AG09319 (cell line): ENCODE results near the gene MYL6B.
A peak's percentile ranks its signal among the peaks of the same experiment; 100 is the strongest.

Source experiments
- DNase-seq: peaks from one replicate; pipeline ENCODE4 v3.0.0-alpha.2; 2010; ENCODE audit warnings: low read depth; ENCODE audit errors: extremely low read depth
- CTCF ChIP-seq: IDR thresholded peaks from 2 replicates; pipeline ENCODE4 v1.5.1; 2011; ENCODE audit warnings: low read depth, mild to moderate bottlenecking, inconsistent platforms, low read length, moderate library complexity

MYL6B gene

DNA sequence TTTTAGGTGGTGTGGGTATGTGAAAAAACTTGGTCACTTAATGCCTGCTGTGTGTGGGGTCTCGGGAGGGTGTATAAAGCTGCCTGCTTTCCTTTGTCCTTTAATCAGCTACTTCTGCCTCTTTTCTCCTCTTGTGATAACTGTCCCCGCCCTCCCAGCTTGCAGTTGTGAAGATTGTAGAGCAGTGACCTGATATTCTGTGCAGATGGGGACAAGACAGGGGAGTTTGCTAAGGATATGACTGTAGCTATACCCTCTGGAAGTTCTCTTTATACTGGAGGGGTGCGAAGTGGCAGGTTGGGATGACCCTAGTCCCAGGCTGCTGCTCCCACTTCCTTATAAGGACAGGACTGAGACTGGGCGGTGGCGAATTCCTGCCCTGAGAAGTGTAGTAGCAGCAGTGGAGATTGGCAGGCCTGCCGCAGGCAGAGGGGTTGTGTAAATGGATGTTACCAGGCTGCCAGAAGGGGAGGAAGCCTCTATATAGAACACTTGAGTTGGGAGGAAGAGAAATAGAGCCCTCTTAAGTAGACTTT, 6.6 kb downstream of the MYL6B start:
- TF ChIP-seq CTCF = no peak
- DNase-seq = peak; percentile 76

- no peak for TF ChIP-seq CTCF
- DNase-seq = no peak
Measured at GRCh38 chr12:56159482-56160192, 7.2 kb downstream of the MYL6B start.

- no peak for TF ChIP-seq CTCF
- no peak for DNase-seq
Measured at GRCh38 chr12:56160193-56160763, 7.9 kb downstream of the MYL6B start.

DNA sequence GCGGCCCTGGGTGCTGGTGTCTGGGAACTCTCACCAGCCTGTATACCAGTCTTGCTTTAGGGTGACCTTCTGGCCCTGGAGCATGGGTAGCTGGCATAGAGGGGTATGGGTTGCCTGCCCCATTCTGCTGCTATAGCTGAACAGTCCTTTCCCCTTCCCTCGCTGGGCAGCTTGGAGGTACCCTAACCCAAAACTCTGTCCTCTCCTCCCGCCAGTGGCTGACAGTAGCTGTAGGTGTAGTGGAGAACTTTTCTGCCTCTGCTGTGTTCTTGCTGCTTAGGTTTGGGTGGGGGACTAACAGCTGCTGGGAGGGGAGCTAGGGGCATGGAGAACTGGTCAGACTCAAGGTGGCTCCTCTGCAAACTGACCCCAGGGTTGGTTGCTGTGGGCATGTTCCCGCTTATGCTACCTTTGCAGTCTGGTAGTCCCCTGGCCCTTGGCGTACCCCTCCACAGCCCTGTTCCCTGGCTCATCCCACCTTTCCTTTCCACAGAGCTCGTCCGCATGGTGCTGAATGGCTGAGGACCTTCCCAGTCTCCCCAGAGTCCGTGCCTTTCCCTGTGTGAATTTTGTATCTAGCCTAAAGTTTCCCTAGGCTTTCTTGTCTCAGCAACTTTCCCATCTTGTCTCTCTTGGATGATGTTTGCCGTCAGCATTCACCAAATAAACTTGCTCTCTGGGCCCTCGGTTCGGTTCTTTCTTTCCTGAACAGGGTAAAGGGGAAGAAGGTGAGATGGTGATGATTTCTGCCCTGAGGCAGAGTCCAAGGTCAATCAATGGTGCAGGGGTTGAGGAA, 8.7 kb downstream of the MYL6B start:
- TF ChIP-seq CTCF = no peak
- no peak for DNase-seq

GRCh38 chr12:56161690-56162351, 9.4 kb downstream of the MYL6B start:
- no peak for TF ChIP-seq CTCF
- DNase-seq = no peak

DNA sequence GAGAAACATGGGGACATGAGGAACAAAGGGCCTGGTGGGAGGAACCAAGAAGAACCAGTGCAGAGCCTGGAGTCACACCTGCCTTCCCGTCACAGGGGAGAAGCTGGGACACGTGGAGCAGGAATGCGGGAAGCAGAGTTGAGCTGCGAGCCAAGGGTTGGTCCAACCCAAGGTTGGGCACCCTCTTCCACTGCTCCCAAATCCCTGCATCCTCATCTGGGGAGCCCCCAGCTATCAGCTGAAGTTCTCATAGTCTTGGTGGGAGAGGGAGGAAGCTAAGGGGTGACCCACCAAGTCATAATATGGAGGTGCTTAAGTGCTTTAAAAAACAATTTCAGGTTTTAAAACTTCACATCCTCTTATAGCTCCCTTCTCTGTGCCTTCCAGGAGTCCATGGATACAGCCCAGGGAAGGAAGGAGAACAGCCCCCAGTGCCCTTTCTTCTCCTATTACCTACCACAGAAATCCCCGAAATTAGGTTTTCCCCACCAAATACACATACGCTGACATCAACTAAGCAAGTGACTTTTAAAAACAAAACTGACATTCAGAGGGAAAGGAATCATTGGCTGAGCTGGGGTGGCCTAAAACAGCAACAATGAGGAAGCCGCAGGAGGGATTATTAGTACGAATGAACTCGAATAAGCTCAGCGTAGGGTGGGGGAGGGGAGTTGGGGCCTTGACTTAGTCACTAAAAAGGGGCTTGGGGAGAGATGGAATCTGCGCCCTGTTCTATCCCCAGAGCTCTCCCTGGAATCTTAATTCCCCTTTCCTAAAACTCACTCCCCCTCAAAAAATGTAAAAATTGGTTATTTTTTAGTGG, 10.3 kb downstream of the MYL6B start:
- TF ChIP-seq CTCF = no peak
- no peak for DNase-seq
